H1 (cell line): ENCODE results near the gene CLDND1. TPM values are rescaled to one million over a fixed set of nuclear protein-coding genes. Genes with fewer than 3 reads are reported as not detected.

Experiments
- CTCF ChIA-PET: fragments of 300-600 bp; sonication (Branson Sonifier 250); formaldehyde crosslinking; loops from one replicate; lab custom pipeline; 2021; ENCODE audit not compliant: partially characterized antibody; lab: Charles Lee
- POLR2A ChIA-PET: fragments of 300-600 bp; sonication (Branson Sonifier 250); formaldehyde crosslinking; loops from one replicate; lab custom pipeline; 2021; ENCODE audit warnings: inconsistent platforms; ENCODE audit not compliant: partially characterized antibody; lab: Charles Lee
- DNase-seq, 2 experiments: peaks; one replicate each; pipeline versions ENCODE4 v3.0.0 to v3.0.0-alpha.2; 2010 to 2022; ENCODE audit warnings: low spot score in 2 of 2, low read depth in 1 of 2, mixed read lengths in 1 of 2
- FAIRE-seq: peaks from 2 replicates; lab custom pipeline; 2011; peaks lifted over from hg19 to GRCh38; lab: Jason Lieb, UNC
- H2AFZ ChIP-seq: 2 replicates; pipeline ENCODE4 v1.8.1; 2012; ENCODE audit warnings: low read length, inconsistent platforms
- H2AK5ac ChIP-seq: 2 replicates; pipeline ENCODE4 v1.6.1; 2013; ENCODE audit warnings: low read depth, low read length
- H2BK120ac ChIP-seq: replicated peaks from 2 replicates; pipeline ENCODE3; 2013; ENCODE audit warnings: low read depth, low read length, inconsistent platforms
- H2BK12ac ChIP-seq: 2 replicates; pipeline ENCODE4 v1.6.1; 2013; ENCODE audit warnings: low read depth, low read length
- H2BK15ac ChIP-seq: 2 replicates; pipeline ENCODE4 v1.6.1; 2013; ENCODE audit warnings: low read length
- H2BK20ac ChIP-seq: 2 replicates; pipeline ENCODE4 v1.6.1; 2013; ENCODE audit warnings: low read length
- H2BK5ac ChIP-seq: 2 replicates; pipeline ENCODE4 v1.6.1; 2013; ENCODE audit warnings: low read depth, low read length
- H3K14ac ChIP-seq: 2 replicates; pipeline ENCODE4 v1.6.1; 2013; ENCODE audit warnings: inconsistent platforms; ENCODE audit not compliant: insufficient read length
- H3K18ac ChIP-seq: 2 replicates; pipeline ENCODE4 v1.6.1; 2013; ENCODE audit warnings: low read length; ENCODE audit errors: extremely low read depth
- H3K23ac ChIP-seq: 2 replicates; pipeline ENCODE4 v1.6.1; 2013; ENCODE audit warnings: inconsistent platforms; ENCODE audit not compliant: insufficient read length
- H3K23me2 ChIP-seq: 2 replicates; pipeline ENCODE4 v1.6.1; 2013; ENCODE audit warnings: low read depth, low read length
- H3K27ac ChIP-seq: 2 replicates; pipeline ENCODE4 v1.6.1; 2011; ENCODE audit warnings: low read depth, low read length, inconsistent platforms
- H3K27me3 ChIP-seq, 4 experiments: replicated peaks in 1 of 4; 1 replicate in 1 of 4; 2 replicates in 3 of 4; pipeline versions ENCODE4 v1.6.1 to v1.8.1; 2011 to 2013; ENCODE audit warnings: low read length in 3 of 4, mild to moderate bottlenecking in 3 of 4, inconsistent platforms in 2 of 4, mixed read lengths in 2 of 4, moderate library complexity in 1 of 4; ENCODE audit not compliant: control insufficient read depth in 3 of 4, insufficient read depth in 3 of 4; ENCODE audit errors: extremely low read depth in 1 of 4
- H3K36me3 ChIP-seq, 4 experiments: 2 replicates each; pipeline versions ENCODE4 v1.6.1 to v1.8.1; 2011 to 2013; ENCODE audit warnings: mild to moderate bottlenecking in 4 of 4, low read length in 3 of 4, moderate library complexity in 2 of 4, control low read depth in 1 of 4, inconsistent platforms in 1 of 4; ENCODE audit not compliant: insufficient read depth in 4 of 4, control insufficient read depth in 2 of 4
- H3K4ac ChIP-seq: replicated peaks from 2 replicates; pipeline ENCODE3; 2013; ENCODE audit warnings: low read length, low read depth, mixed read lengths, inconsistent platforms; ENCODE audit not compliant: insufficient read length
- H3K4me1 ChIP-seq, 4 experiments: replicated peaks in 1 of 4; 1 replicate in 1 of 4; 2 replicates in 3 of 4; pipeline versions ENCODE4 v1.6.1 to v1.8.1; 2011 to 2013; ENCODE audit warnings: low read length in 3 of 4, inconsistent platforms in 2 of 4, mixed read lengths in 1 of 4; ENCODE audit not compliant: insufficient read depth in 4 of 4, control insufficient read depth in 3 of 4
- H3K4me2 ChIP-seq, 2 experiments: 2 replicates each; pipeline versions ENCODE4 v1.6.1 to v1.8.1; 2011 to 2013; ENCODE audit warnings: low read depth in 2 of 2, low read length in 2 of 2, control low read depth in 1 of 2, inconsistent platforms in 1 of 2, mild to moderate bottlenecking in 1 of 2; ENCODE audit not compliant: insufficient read depth in 1 of 2
- H3K4me3 ChIP-seq, 4 experiments: fragments of 200-600, 300-600 bp in 1 of 4; sonication (generic), shearing (Covaris generic), sonication (Bioruptor Twin) in 1 of 4; 2 replicates each; pipeline versions ENCODE4 v1.5.1 to v1.8.1; 2011 to 2016; ENCODE audit warnings: low read length in 4 of 4, low read depth in 3 of 4, control low read depth in 2 of 4, inconsistent platforms in 2 of 4, mild to moderate bottlenecking in 2 of 4, mixed read lengths in 1 of 4, moderate library complexity in 1 of 4; ENCODE audit not compliant: insufficient read depth in 2 of 4; ENCODE audit errors: extremely low read depth in 1 of 4
- H3K56ac ChIP-seq: replicated peaks from 2 replicates; pipeline ENCODE3; 2013; ENCODE audit warnings: low read depth, mild to moderate bottlenecking, mixed read lengths, low read length, inconsistent platforms; ENCODE audit not compliant: insufficient read length
- H3K79me1 ChIP-seq: 2 replicates; pipeline ENCODE4 v1.6.1; 2013; ENCODE audit warnings: low read depth, low read length, control low read depth
- H3K79me2 ChIP-seq, 2 experiments: 2 replicates each; pipeline versions ENCODE4 v1.6.1 to v1.8.1; 2012 to 2013; ENCODE audit warnings: low read length in 2 of 2, mild to moderate bottlenecking in 2 of 2, inconsistent platforms in 1 of 2; ENCODE audit not compliant: insufficient read depth in 2 of 2, control insufficient read depth in 1 of 2
- H3K9ac ChIP-seq, 4 experiments: replicated peaks in 1 of 4; 1 replicate in 1 of 4; 2 replicates in 3 of 4; pipeline versions ENCODE4 v1.6.1 to v1.8.1; 2011 to 2013; ENCODE audit warnings: low read depth in 3 of 4, low read length in 3 of 4, control low read depth in 2 of 4, mild to moderate bottlenecking in 2 of 4, moderate library complexity in 2 of 4, inconsistent platforms in 1 of 4; ENCODE audit errors: extremely low read depth in 1 of 4
- H3K9me3 ChIP-seq, 2 experiments: 2 replicates each; pipeline versions ENCODE4 v1.6.1 to v1.8.1; 2012 to 2013; ENCODE audit warnings: mild to moderate bottlenecking in 2 of 2, moderate library complexity in 2 of 2, control low read depth in 1 of 2, inconsistent platforms in 1 of 2, low read depth in 1 of 2, low read length in 1 of 2, mixed read lengths in 1 of 2; ENCODE audit not compliant: insufficient read depth in 2 of 2
- H4K20me1 ChIP-seq, 2 experiments: replicated peaks in 1 of 2; 2 replicates each; pipeline versions ENCODE3 to v1.8.1; 2011 to 2013; ENCODE audit warnings: inconsistent platforms in 2 of 2, low read length in 2 of 2, mild to moderate bottlenecking in 1 of 2; ENCODE audit not compliant: insufficient read depth in 2 of 2, control insufficient read depth in 1 of 2
- H4K5ac ChIP-seq: 2 replicates; pipeline ENCODE4 v1.6.1; 2013; ENCODE audit warnings: low read length, low read depth, mixed read lengths, inconsistent platforms; ENCODE audit not compliant: insufficient read length
- H4K8ac ChIP-seq: 2 replicates; pipeline ENCODE4 v1.8.0; 2013; ENCODE audit warnings: mild to moderate bottlenecking, moderate library complexity, low read length, inconsistent platforms; ENCODE audit not compliant: insufficient read depth; ENCODE audit errors: extremely low read depth
- H4K91ac ChIP-seq: replicated peaks from 2 replicates; pipeline ENCODE3; 2013; ENCODE audit warnings: low read length, mixed read lengths, inconsistent platforms; ENCODE audit not compliant: insufficient read length
- CEBPB ChIP-seq: IDR thresholded peaks from 2 replicates; pipeline ENCODE4 v1.6.1; 2012; ENCODE audit warnings: low read depth, low read length
- CTBP2 ChIP-seq: IDR thresholded peaks from 2 replicates; pipeline ENCODE4 v1.7.0; 2011; ENCODE audit warnings: borderline replicate concordance, mild to moderate bottlenecking, moderate library complexity, mixed read lengths, low read length; ENCODE audit not compliant: insufficient read depth, insufficient read length
- GABPA ChIP-seq: IDR thresholded peaks from 2 replicates; pipeline ENCODE4 v1.6.1; 2011; ENCODE audit warnings: mild to moderate bottlenecking, low read length, moderate library complexity, borderline replicate concordance; ENCODE audit not compliant: insufficient read depth
- GTF2F1 ChIP-seq: IDR thresholded peaks from 2 replicates; pipeline ENCODE4 v1.6.1; 2012; ENCODE audit warnings: low read depth, low read length, improper control_type of control experiment, borderline replicate concordance
- HDAC6 ChIP-seq: IDR thresholded peaks from one replicate; pipeline ENCODE4 v1.7.1; 2012; ENCODE audit warnings: low read depth, mild to moderate bottlenecking, inconsistent platforms, low read length, moderate library complexity
- KDM1A ChIP-seq: fragments of 200-600, 300-600 bp; sonication (generic); IDR thresholded peaks from 2 replicates; pipeline ENCODE4 v1.7.1; 2016; ENCODE audit warnings: mild to moderate bottlenecking, low read length, borderline replicate concordance
- KDM5A ChIP-seq: fragments of 200-600 bp; IDR thresholded peaks from 2 replicates; pipeline ENCODE4 v1.7.1; 2012; ENCODE audit warnings: mild to moderate bottlenecking, low read length, inconsistent platforms, mixed read lengths
- POLR2A ChIP-seq, 2 experiments: IDR thresholded peaks; 1 replicate in 1 of 2; 2 replicates in 1 of 2; pipeline ENCODE4 v1.6.1; 2011; ENCODE audit warnings: low read depth in 2 of 2, low read length in 2 of 2, mild to moderate bottlenecking in 2 of 2; ENCODE audit errors: control extremely low read depth in 1 of 2
- POU5F1 ChIP-seq: IDR thresholded peaks from 2 replicates; pipeline ENCODE4 v1.6.1; 2011; ENCODE audit warnings: low read depth, mild to moderate bottlenecking, low read length, moderate library complexity
- RXRA ChIP-seq: IDR thresholded peaks from 2 replicates; pipeline ENCODE4 v1.6.1; 2011; ENCODE audit warnings: low read depth, mild to moderate bottlenecking, low read length, moderate library complexity; ENCODE audit not compliant: insufficient read depth
- SAP30 ChIP-seq: fragments of 300-600 bp; sonication (generic); IDR thresholded peaks from 2 replicates; pipeline ENCODE4 v1.7.1; 2012; ENCODE audit warnings: low read length, moderate library complexity, mild to moderate bottlenecking, inconsistent platforms; ENCODE audit not compliant: insufficient read depth, insufficient replicate concordance
- SP2 ChIP-seq: IDR thresholded peaks from 2 replicates; pipeline ENCODE4 v1.6.1; 2012; ENCODE audit warnings: mild to moderate bottlenecking, low read length, inconsistent platforms
- SP4 ChIP-seq: IDR thresholded peaks from 2 replicates; pipeline ENCODE4 v1.6.1; 2012; ENCODE audit warnings: low read length, inconsistent platforms
- WGBS, 2 experiments: shearing (Covaris generic) in 1 of 2; methylation state at CpG; one replicate each; pipeline versions ENCODE4 v1.1.6 to v1.1.7; 2013 to 2015; ENCODE audit warnings: low lambda C conversion rate in 2 of 2, mixed read lengths in 2 of 2, inconsistent platforms in 1 of 2, low coverage in 1 of 2, missing lambda C conversion rate in 1 of 2; ENCODE audit not compliant: insufficient replicate concordance in 2 of 2, insufficient coverage in 1 of 2, insufficient read length in 1 of 2; ENCODE audit errors: extremely low coverage in 1 of 2, missing lambda C conversion rate in 1 of 2; 5-methylcytosine and 5-hydroxymethylcytosine counted together
- polyA plus RNA-seq, 7 experiments: library from polyadenylated mRNA; depleted of rRNA in 3 of 7; stranded (reverse) in 5 of 7; unstranded in 2 of 7; fragments of >200 nt in 5 of 7; fragments of 200-250 nt in 2 of 7; gene quantifications; 1 replicate in 5 of 7; 2 replicates in 1 of 7; 4 replicates in 1 of 7; pipeline versions ENCODE4 v1.2.1 to v1.2.3, GENCODE V29; 2011 to 2013; ENCODE audit warnings: missing spikeins in 2 of 7, mixed read lengths in 2 of 7
- total RNA-seq: library from RNA; stranded (reverse); fragmentation: NEBNext Ultra II Directional; extraction: Animal tissue kit (Norgen Biotek cat#: 25700); gene quantifications from 2 replicates; pipeline ENCODE4 v1.2.1, GENCODE V29; 2021
- TF ChIP-seq, protein P1 (sequence below): IDR thresholded peaks from 2 replicates; pipeline ENCODE4 v1.6.1; 2012; ENCODE audit warnings: inconsistent platforms

CLDND1 gene
- total and polyA plus RNA-seq, 2 of the 8 experiments (the other 6 are each of a cell fraction or from before 2014, with no cell fraction given) = 68.2 to 152 TPM

DNA sequence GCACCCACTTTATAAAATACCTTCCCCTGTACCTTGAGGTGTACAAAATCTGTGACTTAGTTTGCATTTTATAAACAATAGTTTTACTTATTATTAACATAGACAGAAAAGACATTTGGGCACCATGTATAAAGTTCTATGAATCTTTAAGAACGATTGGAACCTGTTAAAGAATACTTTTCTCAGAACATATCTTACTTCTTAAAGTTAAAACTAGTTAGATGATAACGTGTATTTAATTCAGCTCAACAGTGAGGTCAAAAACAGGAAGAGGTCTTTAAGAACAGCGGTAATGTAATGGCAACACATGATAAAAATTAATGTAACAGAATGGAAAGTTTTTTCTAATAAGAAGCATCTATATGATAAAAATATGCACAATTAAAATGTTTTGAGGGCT is 45.7 kb upstream of the CLDND1 start:
- 94% methylated on average over 3 of the region's 3 CpGs; no CpG with 5 or more reads in 1 of the 2 experiments for WGBS, 2 experiments
- no peaks in the 10 kb centered on the region for H3K79me2 ChIP-seq
- H3K4me3 ChIP-seq = no peak overlapping the region
- H2BK12ac ChIP-seq = no peak overlapping the region
- no peaks in the 10 kb centered on the region for H4K20me1 ChIP-seq
- H2AK5ac ChIP-seq = no peak overlapping the region
- no peak overlapping the region for H3K27ac ChIP-seq
- H3K27me3 ChIP-seq = no peaks in the 10 kb centered on the region
- H4K5ac ChIP-seq = no peak overlapping the region
- POLR2A ChIA-PET = no interaction called here
- no peak overlapping the region for H2BK120ac ChIP-seq
- H3K23ac ChIP-seq = no peak overlapping the region
- H3K36me3 ChIP-seq = no peaks in the 10 kb centered on the region
- H3K4me2 ChIP-seq = no peak overlapping the region
- DNase-seq (no peak), FAIRE-seq (no peak)
- H2BK15ac ChIP-seq = no peak overlapping the region
- H3K79me1 ChIP-seq = no peaks in the 10 kb centered on the region
- H3K4me1 ChIP-seq = no peaks in the 10 kb centered on the region
- H3K14ac ChIP-seq = no peak overlapping the region
- H3K23me2 ChIP-seq = no peaks in the 10 kb centered on the region
- no peak overlapping the region for H3K4ac ChIP-seq
- H3K18ac ChIP-seq = no peak overlapping the region
- H4K91ac ChIP-seq = no peak overlapping the region
- H3K9me3 ChIP-seq = no peaks in the 10 kb centered on the region
- H3K9ac ChIP-seq = no peak overlapping the region
- no peak overlapping the region for H3K56ac ChIP-seq
- no peak overlapping the region for H4K8ac ChIP-seq
- no peak overlapping the region for H2AFZ ChIP-seq
- H2BK5ac ChIP-seq = no peak overlapping the region
- CTCF ChIA-PET = no interaction called here
- no peak overlapping the region for H2BK20ac ChIP-seq
- TF ChIP-seq CTBP2 (no peak), KDM1A (no peak), POU5F1 (no peak), SAP30 (no peak), RXRA (no peak), GTF2F1 (no peak), SP2 (no peak), POLR2A (IDR thresholded peaks at IDR 0.05; ENCODE audit: control extremely low read depth in 1 of 2, low read depth in 2 of 2, low read length in 2 of 2) (no peak), KDM5A (no peak), SP4 (no peak), GABPA (no peak), CEBPB (no peak), HDAC6 (no peak)
- TF ChIP-seq, protein P1, sequence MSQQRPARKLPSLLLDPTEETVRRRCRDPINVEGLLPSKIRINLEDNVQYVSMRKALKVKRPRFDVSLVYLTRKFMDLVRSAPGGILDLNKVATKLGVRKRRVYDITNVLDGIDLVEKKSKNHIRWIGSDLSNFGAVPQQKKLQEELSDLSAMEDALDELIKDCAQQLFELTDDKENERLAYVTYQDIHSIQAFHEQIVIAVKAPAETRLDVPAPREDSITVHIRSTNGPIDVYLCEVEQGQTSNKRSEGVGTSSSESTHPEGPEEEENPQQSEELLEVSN = no peak
